A673 (cell line): ENCODE measurements around the gene KIRREL3. TPM values are rescaled to one million over a fixed set of nuclear protein-coding genes. Genes with fewer than 3 reads are reported as not detected.
"Not testable (repeated sequence)": the region's sequence is repeated elsewhere in the genome, so short reads cannot be mapped to it uniquely, and the experiment has no call there.

ENCODE experiments used
- BruUV-seq: library from RNA; stranded (reverse); fragments of 400-500 nt; replicated peaks from 2 replicates; lab custom pipeline; 2021; lab: Mats Ljungman, UMichigan
- CTCF ChIA-PET: fragments of 300-600 bp; sonication (Branson Sonifier 250); formaldehyde crosslinking; loops from one replicate; lab custom pipeline; 2022; ENCODE audit warnings: antibody characterized with exemption; lab: Charles Lee
- POLR2A ChIA-PET: fragments of 300-600 bp; sonication (Branson Sonifier 250); formaldehyde crosslinking; loops from one replicate; lab custom pipeline; 2022; ENCODE audit warnings: antibody characterized with exemption; ENCODE audit not compliant: low non-redundant PET; lab: Charles Lee
- DNase-seq: peaks from one replicate; pipeline ENCODE4 v3.0.0-alpha.2; 2015; ENCODE audit warnings: low spot score
- H3K27ac ChIP-seq: fragments of 200-600 bp; sonication (generic); 2 replicates; pipeline ENCODE4 v1.5.1; 2016; ENCODE audit warnings: mixed run types, low read depth, mild to moderate bottlenecking, mixed read lengths, antibody characterized with exemption, low read length; ENCODE audit not compliant: poor library complexity, severe bottlenecking
- H3K27me3 ChIP-seq: fragments of 200-600 bp; sonication (generic); replicated peaks from 2 replicates; pipeline ENCODE4 v1.6.1; 2017; ENCODE audit warnings: mixed run types, low read depth, mild to moderate bottlenecking, mixed read lengths, antibody characterized with exemption, low read length; ENCODE audit not compliant: insufficient read depth, poor library complexity
- H3K36me3 ChIP-seq: fragments of 200-600 bp; sonication (generic); 2 replicates; pipeline ENCODE4 v1.6.1; 2016; ENCODE audit warnings: mixed run types, mild to moderate bottlenecking, mixed read lengths, antibody characterized with exemption, low read length; ENCODE audit not compliant: insufficient read depth, poor library complexity, severe bottlenecking
- H3K4me1 ChIP-seq: fragments of 200-600 bp; sonication (generic); 2 replicates; pipeline ENCODE4 v1.6.1; 2017; ENCODE audit warnings: mixed run types, mild to moderate bottlenecking, mixed read lengths, antibody characterized with exemption, low read length; ENCODE audit not compliant: insufficient read depth, poor library complexity, severe bottlenecking
- H3K4me3 ChIP-seq: fragments of 200-600 bp; sonication (generic); 2 replicates; pipeline ENCODE4 v1.5.1; 2016; ENCODE audit warnings: low read depth, mixed run types, mild to moderate bottlenecking, mixed read lengths, low read length; ENCODE audit not compliant: poor library complexity, severe bottlenecking
- H3K9me3 ChIP-seq: fragments of 200-600 bp; sonication (generic); 2 replicates; pipeline ENCODE4 v1.6.1; 2016; ENCODE audit warnings: mixed run types, low read depth, mild to moderate bottlenecking, mixed read lengths, antibody characterized with exemption, low read length; ENCODE audit not compliant: poor library complexity, severe bottlenecking
- intact Hi-C: fragments of 100-400 bp; cut with micrococcal nuclease; formaldehyde crosslinking; loops from one replicate; pipeline ENCODE4 v1.10.0; 2022; ENCODE audit not compliant: unreplicated experiment
- microRNA-seq: library from miRNA; unstranded; fragments of <30 nt; microRNA quantifications from one replicate; pipeline ENCODE4 v1.2.0, GENCODE V29; 2021
- total RNA-seq: library from RNA; stranded (reverse); gene quantifications from 2 replicates; pipeline ENCODE4 v1.2.3, GENCODE V29; 2021

Gene KIRREL3
- total RNA-seq, 1 experiment from 2014 or later, result not detected

GRCh38 chr11:126373389-126374066 is 627.0 kb downstream of the KIRREL3 start:
- BruUV-seq, H3K27ac ChIP-seq, H3K4me1 ChIP-seq, intact Hi-C loops, POLR2A ChIA-PET, H3K4me3 ChIP-seq, H3K27me3 ChIP-seq, H3K9me3 ChIP-seq, CTCF ChIA-PET, H3K36me3 ChIP-seq, DNase-seq: not testable (repeated sequence)

Small RNA genes lying within 50 kb of the gene (microRNA-seq; reads per million reads assigned to microRNA genes)
- gene MIR3167, result not detected
